Sciatic nerve (tissue), 1 donor: Measurements from ENCODE around the gene ZFAND2A. TPM values are rescaled to one million over a fixed set of nuclear protein-coding genes. Genes with fewer than 3 reads are reported as not detected.

Experiments
- total RNA-seq: library from RNA; stranded (reverse); fragmentation: NEBNext Ultra II Directional; extraction: Animal tissue kit (Norgen Biotek cat#: 25700); gene quantifications from one replicate; pipeline ENCODE4 v1.2.1, GENCODE V29; 2021
- donor health status: DM: no; HTN: no; CAD: no.

The ZFAND2A gene
- total RNA-seq, 1 donor from 2014 or later = 24.7 TPM

Other genes with a start within 250 kb of the ZFAND2A start
- 42.8 TPM for gene ADAP1, start 205.5 kb downstream of the ZFAND2A start, total RNA-seq
- 18.3 TPM for gene COX19, start 184.6 kb downstream of the ZFAND2A start, total RNA-seq
- gene CYP2W1, start 177.0 kb downstream of the ZFAND2A start, total RNA-seq = 1.6 TPM
- gene GPR146, start 115.7 kb downstream of the ZFAND2A start, total RNA-seq = 50.5 TPM
- gene GPER1, start 72.1 kb downstream of the ZFAND2A start, total RNA-seq = 11.1 TPM
- gene UNCX, start 72.7 kb upstream of the ZFAND2A start, total RNA-seq = not detected